ENCODE results near the gene NOS1. TPM values are rescaled to one million over a fixed set of nuclear protein-coding genes. Genes with fewer than 3 reads are reported as not detected.
A peak's percentile ranks its signal among the peaks of the same experiment; 100 is the strongest.

Gene NOS1
- total RNA-seq (2021): 2.3 and 2.4 TPM in 2 replicates
- long read RNA-seq, partial matches to known transcripts: 0 of 1 reads
- long read RNA-seq, other reads (novel, unspliced or antisense): 1 of 1 reads

DNA sequence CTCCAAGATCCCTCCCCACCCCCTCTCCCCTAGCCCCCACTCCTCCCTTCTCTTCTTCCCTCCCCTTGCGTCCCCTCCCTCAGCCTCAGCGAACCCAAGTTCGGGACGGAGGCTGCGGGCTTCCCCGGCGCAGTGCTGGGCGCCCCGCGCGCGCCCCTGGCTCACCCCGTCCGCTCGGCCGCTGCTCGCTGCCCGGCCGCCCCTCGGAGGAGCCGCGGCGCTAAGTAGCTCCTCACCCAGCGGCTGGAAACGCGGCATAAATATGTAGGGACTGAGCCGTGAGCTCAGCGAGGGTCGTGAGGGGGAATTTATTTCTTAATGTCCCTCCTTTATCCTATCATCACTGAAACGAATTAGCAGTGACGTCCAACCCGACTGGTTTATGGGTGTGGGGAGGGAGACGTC, at the start of gene NOS1:
Gene NOS1, minus strand, starts transcription at position 280 of the 405 bp plus-strand sequence. CDS start 30,557 bp downstream, outside the sequence.
- Histone ChIP-seq H3K56ac (ENCODE audit: insufficient read length, low read depth, low read length) (no peak within 1 kb of the TSS), H4K91ac (ENCODE audit: insufficient read length, low read depth, low read length) (no peak within 1 kb of the TSS), H3K79me2 (ENCODE audit: insufficient read depth, low read length) (no peaks in the 10 kb centered on the region), H3K4me2 (ENCODE audit: insufficient read depth, insufficient read length, low read length) (peak within 1 kb of the TSS; percentile 86), H2BK12ac (ENCODE audit: insufficient read length, low read depth, low read length) (no peak within 1 kb of the TSS), H2BK15ac (ENCODE audit: low read depth, low read length) (no peak within 1 kb of the TSS), H3K23ac (ENCODE audit: insufficient read length, low read depth, low read length) (no peak within 1 kb of the TSS), H3K27ac (ENCODE audit: insufficient read length, low read depth, low read length) (no peak within 1 kb of the TSS), H3K9ac (ENCODE audit: extremely low read depth, insufficient read length, low read length) (no peak within 1 kb of the TSS), H3K9me3 (ENCODE audit: control insufficient read depth, low read depth, low read length) (no peaks in the 10 kb centered on the region), H3K79me1 (ENCODE audit: insufficient read depth, low read depth, low read length, poor library complexity, severe bottlenecking) (no peaks in the 10 kb centered on the region), H2BK20ac (ENCODE audit: low read depth, low read length, poor library complexity, severe bottlenecking) (no peak within 1 kb of the TSS), H4K20me1 (ENCODE audit: control insufficient read depth, insufficient read depth, insufficient read length) (no peaks in the 10 kb centered on the region), H3K4me1 (ENCODE audit: insufficient read depth, low read length) (no peaks in the 10 kb centered on the region), H3K4ac (ENCODE audit: low read depth, low read length) (no peak within 1 kb of the TSS), H4K8ac (replicated peaks; ENCODE audit: insufficient read length, low read depth, low read length) (no peak within 1 kb of the TSS), H2AK5ac (ENCODE audit: insufficient read length, low read length) (no peak within 1 kb of the TSS), H3K14ac (ENCODE audit: insufficient read depth, low read length) (peak within 1 kb of the TSS; percentile 74; the same call in 1 of the 2 replicates), H3K27me3 (ENCODE audit: insufficient read depth, low read length) (peaks cover 30% of the 10 kb centered on the region; the same call in 1 of the 2 replicates), H3K18ac (ENCODE audit: insufficient read length, low read depth, low read length) (peak within 1 kb of the TSS; percentile 16), H2AFZ (ENCODE audit: low read length) (no peak within 1 kb of the TSS), H2BK120ac (ENCODE audit: low read depth, low read length, poor library complexity, severe bottlenecking) (no peak within 1 kb of the TSS), H3K23me2 (ENCODE audit: insufficient read length, low read depth, low read length, poor library complexity, severe bottlenecking) (peaks cover 6% of the 10 kb centered on the region), H2BK5ac (ENCODE audit: insufficient read length, low read length) (no peak within 1 kb of the TSS), H3T11ph (ENCODE audit: low read length) (no peak within 1 kb of the TSS), H4K5ac (ENCODE audit: insufficient read length, low read depth, low read length) (no peak within 1 kb of the TSS)
- TF ChIP-seq, protein P1, sequence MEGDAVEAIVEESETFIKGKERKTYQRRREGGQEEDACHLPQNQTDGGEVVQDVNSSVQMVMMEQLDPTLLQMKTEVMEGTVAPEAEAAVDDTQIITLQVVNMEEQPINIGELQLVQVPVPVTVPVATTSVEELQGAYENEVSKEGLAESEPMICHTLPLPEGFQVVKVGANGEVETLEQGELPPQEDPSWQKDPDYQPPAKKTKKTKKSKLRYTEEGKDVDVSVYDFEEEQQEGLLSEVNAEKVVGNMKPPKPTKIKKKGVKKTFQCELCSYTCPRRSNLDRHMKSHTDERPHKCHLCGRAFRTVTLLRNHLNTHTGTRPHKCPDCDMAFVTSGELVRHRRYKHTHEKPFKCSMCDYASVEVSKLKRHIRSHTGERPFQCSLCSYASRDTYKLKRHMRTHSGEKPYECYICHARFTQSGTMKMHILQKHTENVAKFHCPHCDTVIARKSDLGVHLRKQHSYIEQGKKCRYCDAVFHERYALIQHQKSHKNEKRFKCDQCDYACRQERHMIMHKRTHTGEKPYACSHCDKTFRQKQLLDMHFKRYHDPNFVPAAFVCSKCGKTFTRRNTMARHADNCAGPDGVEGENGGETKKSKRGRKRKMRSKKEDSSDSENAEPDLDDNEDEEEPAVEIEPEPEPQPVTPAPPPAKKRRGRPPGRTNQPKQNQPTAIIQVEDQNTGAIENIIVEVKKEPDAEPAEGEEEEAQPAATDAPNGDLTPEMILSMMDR (conservative IDR thresholded peaks at IDR 0.05): no peak
- H3K4me1 Mint-ChIP-seq: peaks cover 3 to 22% of the 10 kb centered on the region in 2 experiments; a peak in 3 of 4 replicates
- H3K27me3 Mint-ChIP-seq (ENCODE audit: low read depth): peaks cover 93% of the 10 kb centered on the region
- no peaks in the 10 kb centered on the region; a peak in 2 of 5 replicates for H3K9me3 Mint-ChIP-seq
- no peaks in the 10 kb centered on the region; a peak in 1 of 7 replicates for H3K36me3 Mint-ChIP-seq (ENCODE audit: insufficient read depth in 1 of 3, low read depth in 3 of 3)
- H3K4me3 Mint-ChIP-seq: peak within 1 kb of the TSS; percentile 76 to 90
- no peak for DNase-seq
- no CpG with 5 or more reads among the region's 33 CpGs for WGBS (ENCODE audit: extremely low coverage, insufficient read length, low lambda C conversion rate)
- H3K27ac Mint-ChIP-seq: no peak within 1 kb of the TSS
